SHP77 (cell line): ENCODE results near the gene TNC.

Experiments
- DNase-seq, 2 experiments: peaks; one replicate each; lab custom pipeline; 2025; lab: John Stamatoyannopoulos, UW

Gene TNC

GRCh38 chr9:115008536-115009270 lies 109.3 kb downstream of the TNC start:
- DNase-seq = no peak

GRCh38 chr9:115006660-115007059 lies 111.3 kb downstream of the TNC start:
- DNase-seq = no peak

DNA sequence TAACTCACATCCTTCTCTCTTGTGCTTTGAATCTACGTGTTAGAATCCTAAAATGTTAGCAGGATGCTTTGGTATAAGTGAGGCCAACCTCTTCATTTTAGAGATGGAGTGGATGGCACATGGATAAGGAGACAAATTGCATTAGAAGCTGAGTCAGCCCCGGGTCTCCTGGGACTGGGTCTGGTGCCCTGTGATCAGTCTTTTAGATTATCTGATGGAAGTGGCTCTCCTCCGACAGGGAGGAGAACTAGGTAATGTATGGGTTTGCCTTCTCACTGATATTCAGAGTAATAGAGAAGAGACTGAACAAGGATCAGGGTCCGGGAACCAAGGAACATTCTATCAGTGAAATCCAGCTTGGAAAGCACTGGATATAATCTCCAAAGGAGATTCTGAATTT lies 112.6 kb downstream of the TNC start:
- no peak for DNase-seq

DNA sequence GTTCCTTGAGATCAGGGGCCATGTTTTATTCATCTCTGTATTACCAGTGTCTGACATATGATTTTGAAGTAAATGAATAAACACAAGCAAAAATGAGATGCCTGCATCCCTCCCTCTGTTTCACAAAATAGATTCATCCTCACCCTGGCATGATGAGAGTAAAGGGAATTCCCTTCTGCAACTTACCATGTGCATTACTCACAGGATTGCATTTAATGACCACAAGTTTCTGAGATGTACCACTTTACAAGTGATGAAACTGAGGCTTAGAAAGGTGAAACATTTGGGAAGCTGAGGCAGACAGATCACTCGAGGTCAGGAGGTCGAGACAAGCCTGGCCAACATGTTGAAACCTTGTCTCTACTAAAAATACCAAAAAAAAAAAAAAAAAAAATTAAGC lies 113.4 kb downstream of the TNC start:
- DNase-seq = no peak

DNA sequence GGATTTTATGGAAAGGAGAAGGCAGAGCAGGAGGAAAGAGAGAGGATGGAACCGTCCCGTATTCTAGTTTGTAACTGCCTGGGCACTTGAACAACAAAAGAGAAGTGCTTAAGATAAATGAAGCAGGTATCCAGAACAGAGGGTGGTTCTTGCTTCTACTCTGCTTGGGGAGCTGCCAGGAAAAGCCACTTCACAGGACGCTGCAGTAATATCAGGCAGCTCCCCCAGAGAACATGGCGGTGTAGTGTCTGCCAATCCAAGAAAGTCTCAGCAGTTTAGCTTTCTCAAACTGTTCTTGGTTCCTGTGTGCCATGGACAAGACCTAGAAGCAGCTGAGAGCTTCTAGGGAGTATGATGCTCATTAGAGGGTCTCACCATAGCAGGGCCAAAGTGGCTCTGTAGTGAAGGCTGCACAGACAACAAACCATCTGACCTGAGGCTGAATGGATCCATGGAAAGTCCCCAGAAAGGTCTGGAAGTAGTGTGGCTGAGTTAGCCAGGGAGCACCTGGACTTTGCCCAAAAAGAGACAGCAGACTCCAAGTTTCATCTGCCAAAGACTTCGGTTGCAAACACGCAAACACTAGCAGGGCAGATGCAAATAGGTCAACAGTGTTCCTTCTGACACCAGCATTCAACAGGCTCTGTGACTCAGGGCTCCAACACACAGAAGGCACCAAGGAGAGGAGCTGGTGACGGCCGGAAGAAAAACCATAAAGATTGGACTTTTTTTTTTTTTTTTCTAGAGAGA lies 115.4 kb downstream of the TNC start:
- DNase-seq = no peak

GRCh38 chr9:115000217-115000639 lies 117.7 kb downstream of the TNC start:
- DNase-seq = no peak

- DNase-seq = no peak
These were observed 119.6 kb downstream of the TNC start for GRCh38 chr9:114998326-114998725.

GRCh38 chr9:114995681-114996221 lies 122.2 kb downstream of the TNC start:
- DNase-seq = no peak

- no peak for DNase-seq
These were observed 123.2 kb downstream of the TNC start for GRCh38 chr9:114994768-114995167.

GRCh38 chr9:114991861-114992260 lies 126.1 kb downstream of the TNC start:
- no peak for DNase-seq

DNA sequence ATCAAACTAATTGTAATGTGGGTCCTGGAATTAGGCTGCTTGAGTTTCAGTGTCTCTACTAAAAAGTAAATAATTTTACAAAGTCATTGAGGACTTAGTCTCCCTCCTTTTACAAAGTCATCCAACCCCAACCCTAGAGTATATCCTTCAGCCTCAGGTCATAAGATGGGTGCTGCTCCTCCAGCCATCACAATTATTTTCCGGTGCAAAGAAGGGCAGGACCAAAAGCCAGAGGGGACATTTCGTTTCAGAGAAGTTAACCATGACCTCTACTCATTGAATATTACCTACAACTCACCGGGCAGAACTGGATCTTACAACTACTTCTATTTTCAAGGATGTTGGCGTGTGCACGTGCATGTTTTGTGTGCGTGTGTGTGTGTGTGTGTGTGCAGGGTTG lies 127.1 kb downstream of the TNC start:
- no peak for DNase-seq

DNA sequence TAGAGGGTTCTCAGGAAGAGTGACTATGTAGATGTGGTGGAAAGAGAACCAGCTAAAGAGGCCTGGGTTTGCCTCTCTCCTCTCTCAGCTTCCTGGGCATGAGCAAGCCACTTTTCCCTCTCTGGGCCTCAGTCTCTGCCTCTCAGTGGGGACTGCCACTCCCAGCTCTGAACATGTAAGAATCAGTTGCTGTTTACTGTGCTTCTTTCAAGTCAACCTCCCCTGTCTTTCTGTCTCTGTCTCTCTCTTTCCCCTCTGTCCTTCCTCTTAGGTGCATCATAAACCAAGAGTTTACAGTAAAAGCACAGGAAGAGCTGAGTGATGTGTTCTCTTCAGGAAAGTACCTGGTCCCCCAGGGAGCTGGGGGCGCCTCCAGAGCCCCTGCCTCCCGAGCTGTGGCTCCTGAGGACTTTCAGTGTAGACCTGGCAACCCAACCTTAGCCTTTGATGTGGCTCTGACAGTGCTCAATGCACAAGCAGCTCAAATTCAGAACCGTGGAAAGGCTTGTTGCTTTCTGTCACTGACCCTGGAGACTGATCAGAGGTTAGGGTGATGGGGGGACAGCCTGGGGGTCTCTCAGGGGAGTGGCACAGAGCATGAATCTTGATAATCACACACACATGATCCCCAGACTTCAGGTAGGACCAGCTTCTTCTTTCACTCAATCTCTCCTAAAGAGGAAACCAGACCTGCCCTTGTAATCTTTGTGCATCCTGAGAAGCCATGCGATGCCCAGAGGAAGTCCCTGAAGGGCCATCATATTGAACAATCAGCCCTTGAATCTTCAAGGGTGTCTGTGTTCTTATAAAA lies 128.2 kb downstream of the TNC start:
- no peak for DNase-seq

DNA sequence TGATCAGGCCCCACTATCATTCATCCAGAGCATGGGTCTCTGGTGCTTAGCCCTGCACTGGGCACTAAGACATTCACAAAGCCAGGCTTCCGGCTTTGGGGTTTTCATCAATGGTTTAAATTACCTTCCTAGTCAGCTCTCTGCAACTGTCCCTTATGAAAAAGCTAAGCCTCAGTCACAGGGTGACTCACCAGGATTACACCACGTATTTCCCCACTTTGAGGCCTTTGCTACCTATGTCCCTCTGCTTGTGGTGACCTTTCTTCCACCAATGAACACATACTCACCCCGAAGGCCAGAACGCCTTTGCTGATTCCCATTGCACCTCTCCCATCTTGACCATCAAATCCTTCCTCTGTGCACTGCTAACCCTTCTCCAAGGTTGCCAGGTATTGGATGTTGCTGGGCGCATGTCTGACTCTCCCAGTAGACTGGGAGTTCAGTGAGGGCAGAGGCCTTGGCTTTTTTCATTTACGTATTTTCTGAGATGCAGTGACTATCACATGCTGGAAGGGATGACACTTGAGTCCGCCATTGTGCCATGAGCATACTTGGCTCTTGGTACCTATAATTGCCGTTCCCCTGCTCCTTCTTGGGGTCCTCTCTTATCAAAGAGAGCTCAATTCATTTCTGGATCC lies 128.9 kb downstream of the TNC start:
- DNase-seq = no peak

- no peak for DNase-seq
These were observed 130.8 kb downstream of the TNC start for GRCh38 chr9:114987116-114987515.

- DNase-seq = no peak
These were observed 131.9 kb downstream of the TNC start for GRCh38 chr9:114985959-114986501.

GRCh38 chr9:114981063-114981462 lies 136.9 kb downstream of the TNC start:
- DNase-seq = no peak

DNA sequence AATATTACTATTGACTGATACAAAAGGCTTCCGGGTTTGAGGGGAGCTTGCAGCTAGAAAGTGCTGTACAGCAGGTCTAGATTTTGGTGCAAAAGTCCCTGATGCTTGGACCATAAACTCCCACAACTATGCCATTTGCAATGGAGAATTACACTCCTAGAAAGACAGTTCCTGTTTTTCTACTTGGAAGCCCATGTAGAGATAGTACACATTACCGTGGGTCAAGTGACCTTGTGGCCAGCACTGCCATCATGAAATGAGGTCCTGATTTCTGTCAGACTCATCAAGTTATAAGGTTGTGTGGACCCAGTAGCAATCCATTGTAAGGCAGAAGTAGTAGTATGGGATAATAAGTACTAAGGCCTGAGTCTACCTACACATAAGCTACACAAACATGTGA lies 144.7 kb downstream of the TNC start:
- DNase-seq = no peak

- DNase-seq = no peak
These were observed 145.3 kb downstream of the TNC start for GRCh38 chr9:114972510-114973136.
